BLaER1 treated with 17β-estradiol and CSF1 and Interleukin-3, amounts not matched to agents 10 nM and 100 nM (cell line): Measurements from ENCODE around the gene SHISA4.

Experiments used
- H3K27ac ChIP-seq, 11 experiments: shearing (Covaris generic); formaldehyde crosslinking; 2 replicates each; pipeline ENCODE4 v1.8.1; 2022
- H3K27me3 ChIP-seq, 11 experiments: shearing (Covaris generic); formaldehyde crosslinking; 2 replicates each; pipeline ENCODE4 v1.8.1; 2022
- H3K36me3 ChIP-seq, 11 experiments: shearing (Covaris generic); formaldehyde crosslinking; 2 replicates each; pipeline ENCODE4 v1.8.1; 2022
- H3K4me1 ChIP-seq, 10 experiments: shearing (Covaris generic); formaldehyde crosslinking; 2 replicates each; pipeline ENCODE4 v1.8.1; 2022
- H3K4me2 ChIP-seq, 11 experiments: shearing (Covaris generic); formaldehyde crosslinking; 2 replicates each; pipeline ENCODE4 v1.8.1; 2022
- H3K4me3 ChIP-seq, 10 experiments: shearing (Covaris generic); formaldehyde crosslinking; 2 replicates each; pipeline ENCODE4 v1.8.1; 2022
- H3K9ac ChIP-seq, 11 experiments: shearing (Covaris generic); formaldehyde crosslinking; 2 replicates each; pipeline ENCODE4 v1.8.1; 2022
- H3K9me3 ChIP-seq, 11 experiments: shearing (Covaris generic); formaldehyde crosslinking; replicated peaks in 1 of 11; 2 replicates each; pipeline ENCODE4 v1.8.1; 2022
- H4K20me1 ChIP-seq, 11 experiments: shearing (Covaris generic); formaldehyde crosslinking; 2 replicates each; pipeline ENCODE4 v1.8.1; 2022
- Cebpa-rat ChIP-seq, 11 experiments: shearing (Covaris generic); IDR thresholded peaks; 2 replicates each; pipeline ENCODE4 v1.8.1; 2022

Gene SHISA4

DNA sequence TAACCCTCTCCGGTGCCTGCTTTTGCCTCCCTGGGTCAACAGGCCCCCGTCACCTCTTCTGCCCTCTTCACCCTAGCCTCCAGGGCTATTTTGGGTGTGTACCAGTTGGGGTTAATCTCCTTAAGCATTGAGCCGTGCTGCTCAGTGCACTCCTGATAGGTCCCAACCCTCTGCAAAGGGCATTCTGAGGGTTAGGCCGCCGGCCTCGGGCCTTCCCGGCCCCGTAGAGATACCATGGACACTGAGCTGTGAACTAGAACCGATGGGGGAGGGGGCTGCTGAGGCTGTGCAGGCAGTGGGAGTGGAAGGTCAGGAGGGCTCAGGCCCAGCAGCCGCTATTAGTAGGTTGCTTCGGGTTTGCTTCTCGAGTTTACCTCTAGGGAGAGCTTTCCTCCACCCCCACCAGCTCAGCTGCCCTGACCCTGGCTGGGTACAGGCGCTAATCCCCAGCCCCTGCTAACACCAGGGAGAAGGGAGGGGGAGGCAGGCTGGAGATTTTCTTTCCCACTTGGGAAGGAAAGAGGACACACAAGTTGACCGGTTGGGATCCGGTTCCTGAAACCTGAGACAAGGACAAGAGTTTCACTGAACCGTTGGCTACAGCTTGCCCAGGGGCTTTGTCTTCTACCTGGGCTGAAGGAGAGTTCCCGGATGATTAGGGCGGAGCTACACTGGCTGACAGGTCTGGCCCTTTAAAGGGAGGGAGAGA is 52.9 kb downstream of the SHISA4 start:
- H3K36me3 ChIP-seq: no peaks in the 10 kb centered on the region
- H3K9ac ChIP-seq: no peak overlapping the region
- H3K27me3 ChIP-seq: peaks cover 20 to 34% (median 31%) of the 10 kb centered on the region in 11 experiments
- H3K27ac ChIP-seq: no peak overlapping the region
- H4K20me1 ChIP-seq: 0 out of 22 replicates have a peak, but pooled peaks cover 0 to 4% (median 0%) of the 10 kb centered on the region in 11 experiments
- no peak overlapping the region for H3K4me2 ChIP-seq
- H3K9me3 ChIP-seq: peaks cover 0 to 5% (median 0%) of the 10 kb centered on the region in 11 experiments; a peak in 1 of 22 replicates
- no peak overlapping the region for H3K4me3 ChIP-seq
- peaks cover 0 to 15% (median 7%) of the 10 kb centered on the region in 10 experiments; a peak in 9 of 20 replicates for H3K4me1 ChIP-seq
- TF ChIP-seq Cebpa-rat (IDR thresholded peaks at IDR 0.05): no peak

DNA sequence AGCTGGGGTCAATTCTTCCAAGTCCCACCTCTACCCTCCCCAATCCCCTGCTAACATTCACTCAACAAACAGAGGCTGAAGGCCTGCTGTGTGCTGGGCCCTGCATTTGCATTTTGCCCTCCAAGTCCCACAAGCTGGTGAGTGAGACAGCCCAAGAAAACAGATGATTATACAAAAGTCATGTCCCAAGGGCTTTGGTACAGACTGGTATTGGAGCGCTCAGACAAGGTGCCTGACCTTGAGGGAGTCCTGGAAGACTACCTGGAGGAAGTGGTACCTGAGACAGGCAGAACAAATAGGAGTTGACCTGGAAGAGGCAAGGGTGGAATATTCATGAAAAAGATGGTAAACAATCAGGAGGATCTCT is 53.4 kb downstream of the SHISA4 start:
- TF ChIP-seq Cebpa-rat (IDR thresholded peaks at IDR 0.05): no peak
- H3K36me3 ChIP-seq: no peaks in the 10 kb centered on the region
- no peak overlapping the region for H3K27ac ChIP-seq
- H3K4me1 ChIP-seq: peaks cover 0 to 15% (median 7%) of the 10 kb centered on the region in 10 experiments; a peak in 9 of 20 replicates
- H3K9me3 ChIP-seq: peaks cover 0 to 7% (median 0%) of the 10 kb centered on the region in 11 experiments; a peak in 1 of 22 replicates
- no peak overlapping the region for H3K4me3 ChIP-seq
- peaks cover 26 to 40% (median 36%) of the 10 kb centered on the region in 11 experiments for H3K27me3 ChIP-seq
- no peak overlapping the region for H3K4me2 ChIP-seq
- H4K20me1 ChIP-seq: 0 out of 22 replicates have a peak, but pooled peaks cover 0 to 4% (median 0%) of the 10 kb centered on the region in 11 experiments
- H3K9ac ChIP-seq: no peak overlapping the region
